Measurements from ENCODE around the gene PCED1B. TPM values are rescaled to one million over a fixed set of nuclear protein-coding genes. Genes with fewer than 3 reads are reported as not detected.

Gene PCED1B
- total and polyA plus RNA-seq, 2 donors (not counting 1 experiment from before 2014, with no cell fraction given) = 0.33 to 0.83 TPM

- Histone ChIP-seq H2AFZ (ENCODE audit: low read length) (no peak overlapping the region), H3K4me1 (ENCODE audit: control insufficient read depth, extremely low read depth, insufficient read depth, low read length) (no peaks in the 10 kb centered on the region), H3K27ac (ENCODE audit: insufficient read depth, low read length) (no peak overlapping the region), H3K4me2 (ENCODE audit: extremely low read depth, insufficient read depth, low read length) (no peak overlapping the region), H3K79me2 (ENCODE audit: control insufficient read depth, insufficient read depth, low read length) (no peaks in the 10 kb centered on the region), H3K4me3 (replicated peaks in 1 of 4; ENCODE audit: control extremely low read depth in 1 of 4, insufficient read depth in 1 of 4, low read depth in 3 of 4, low read length in 4 of 4) (no peak overlapping the region), H4K20me1 (ENCODE audit: control insufficient read depth, extremely low read depth, insufficient read depth, low read length) (no peaks in the 10 kb centered on the region), H3K27me3 (ENCODE audit: control insufficient read depth, insufficient read depth, low read length) (no peaks in the 10 kb centered on the region), H3K9ac (ENCODE audit: insufficient read depth, low read length) (no peak overlapping the region), H3K36me3 (ENCODE audit: control insufficient read depth, insufficient read depth, low read length) (no peaks in the 10 kb centered on the region), H3K9me3 (ENCODE audit: control insufficient read depth, insufficient read depth, low read depth, low read length) (no peaks in the 10 kb centered on the region)
- TF ChIP-seq EZH2 (IDR thresholded peaks at IDR 0.05; ENCODE audit: low read length, missing control alignments) (no peak), CTCF (conservative IDR thresholded peaks at IDR 0.05 in 1 of 2, IDR thresholded peaks at IDR 0.05 in 1 of 2; ENCODE audit: low read depth in 1 of 2, low read length in 2 of 2) (no peak)
- no peak for DNase-seq (ENCODE audit: low read depth in 2 of 2)
These were observed 170.4 kb downstream of the PCED1B start for GRCh38 chr12:47249719-47250357.

- Histone ChIP-seq H2AFZ (ENCODE audit: low read length) (no peak overlapping the region), H3K4me1 (ENCODE audit: control insufficient read depth, extremely low read depth, insufficient read depth, low read length) (no peaks in the 10 kb centered on the region), H3K9me3 (ENCODE audit: control insufficient read depth, insufficient read depth, low read depth, low read length) (no peaks in the 10 kb centered on the region), H3K79me2 (ENCODE audit: control insufficient read depth, insufficient read depth, low read length) (no peaks in the 10 kb centered on the region), H4K20me1 (ENCODE audit: control insufficient read depth, extremely low read depth, insufficient read depth, low read length) (no peaks in the 10 kb centered on the region), H3K4me3 (replicated peaks in 1 of 4; ENCODE audit: control extremely low read depth in 1 of 4, insufficient read depth in 1 of 4, low read depth in 3 of 4, low read length in 4 of 4) (no peak overlapping the region), H3K4me2 (ENCODE audit: extremely low read depth, insufficient read depth, low read length) (no peak overlapping the region), H3K27me3 (ENCODE audit: control insufficient read depth, insufficient read depth, low read length) (no peaks in the 10 kb centered on the region), H3K36me3 (ENCODE audit: control insufficient read depth, insufficient read depth, low read length) (no peaks in the 10 kb centered on the region), H3K9ac (ENCODE audit: insufficient read depth, low read length) (no peak overlapping the region), H3K27ac (ENCODE audit: insufficient read depth, low read length) (no peak overlapping the region)
- TF ChIP-seq EZH2 (IDR thresholded peaks at IDR 0.05; ENCODE audit: low read length, missing control alignments) = no peak
- TF ChIP-seq CTCF (conservative IDR thresholded peaks at IDR 0.05 in 1 of 2, IDR thresholded peaks at IDR 0.05 in 1 of 2; ENCODE audit: low read depth in 1 of 2, low read length in 2 of 2) = no peak
- no peak for DNase-seq (ENCODE audit: low read depth in 2 of 2)
These were observed 172.5 kb downstream of the PCED1B start for GRCh38 chr12:47251919-47252318.

- no peak overlapping the region for H2AFZ ChIP-seq (ENCODE audit: low read length)
- no peaks in the 10 kb centered on the region for H3K36me3 ChIP-seq (ENCODE audit: control insufficient read depth, insufficient read depth, low read length)
- no peaks in the 10 kb centered on the region for H3K27me3 ChIP-seq (ENCODE audit: control insufficient read depth, insufficient read depth, low read length)
- H3K4me1 ChIP-seq (ENCODE audit: control insufficient read depth, extremely low read depth, insufficient read depth, low read length) = no peaks in the 10 kb centered on the region
- no peaks in the 10 kb centered on the region for H3K9me3 ChIP-seq (ENCODE audit: control insufficient read depth, insufficient read depth, low read depth, low read length)
- H3K27ac ChIP-seq (ENCODE audit: insufficient read depth, low read length) = no peak overlapping the region
- no peak overlapping the region for H3K4me2 ChIP-seq (ENCODE audit: extremely low read depth, insufficient read depth, low read length)
- no peak for DNase-seq (ENCODE audit: low read depth in 2 of 2)
- TF ChIP-seq CTCF (conservative IDR thresholded peaks at IDR 0.05 in 1 of 2, IDR thresholded peaks at IDR 0.05 in 1 of 2; ENCODE audit: low read depth in 1 of 2, low read length in 2 of 2) = no peak
- no peak for TF ChIP-seq EZH2 (IDR thresholded peaks at IDR 0.05; ENCODE audit: low read length, missing control alignments)
- H3K4me3 ChIP-seq (replicated peaks in 1 of 4; ENCODE audit: control extremely low read depth in 1 of 4, insufficient read depth in 1 of 4, low read depth in 3 of 4, low read length in 4 of 4) = no peak overlapping the region
- no peak overlapping the region for H3K9ac ChIP-seq (ENCODE audit: insufficient read depth, low read length)
- no peaks in the 10 kb centered on the region for H4K20me1 ChIP-seq (ENCODE audit: control insufficient read depth, extremely low read depth, insufficient read depth, low read length)
- no peaks in the 10 kb centered on the region for H3K79me2 ChIP-seq (ENCODE audit: control insufficient read depth, insufficient read depth, low read length)
These were observed 185.5 kb downstream of the PCED1B start for GRCh38 chr12:47264951-47265350.

Data from fibroblast of lung (primary cell).